Effector memory CD4-positive, alpha-beta T cell (primary cell): ENCODE data around the gene LRIT1.
A peak's percentile ranks its signal among the peaks of the same experiment; 100 is the strongest.

Source experiments
- DNase-seq, 3 donors: peaks; one replicate each; pipeline ENCODE4 v3.0.0-alpha.2; 2020
- H3K27ac ChIP-seq: 2 replicates; pipeline ENCODE4 v1.7.0; 2013; ENCODE audit warnings: mild to moderate bottlenecking, low read length, moderate library complexity; ENCODE audit not compliant: insufficient read depth, poor library complexity, severe bottlenecking
- H3K27me3 ChIP-seq: replicated peaks from 2 replicates; pipeline ENCODE4 v1.7.0; 2013; ENCODE audit warnings: mild to moderate bottlenecking, low read length; ENCODE audit not compliant: insufficient read depth, control insufficient read depth, poor library complexity, severe bottlenecking
- H3K36me3 ChIP-seq: 2 replicates; pipeline ENCODE4 v1.7.0; 2013; ENCODE audit warnings: mild to moderate bottlenecking, low read length, moderate library complexity; ENCODE audit not compliant: control insufficient read depth, insufficient read depth
- H3K4me1 ChIP-seq: 2 replicates; pipeline ENCODE4 v1.7.0; 2013; ENCODE audit warnings: low read length, mild to moderate bottlenecking; ENCODE audit not compliant: control insufficient read depth, insufficient read depth, poor library complexity, severe bottlenecking
- H3K4me3 ChIP-seq: 2 replicates; pipeline ENCODE4 v1.7.0; 2013; ENCODE audit warnings: low read length, low read depth, mild to moderate bottlenecking; ENCODE audit not compliant: insufficient read depth, poor library complexity, severe bottlenecking
- H3K9me3 ChIP-seq: 2 replicates; pipeline ENCODE4 v1.7.0; 2013; ENCODE audit warnings: mild to moderate bottlenecking, low read length, moderate library complexity; ENCODE audit not compliant: control insufficient read depth

The LRIT1 gene

GRCh38 chr10:84265418-84265817 lies 24.1 kb upstream of the LRIT1 start:
- Histone ChIP-seq H3K4me3 (no peak overlapping the region), H3K27ac (no peak overlapping the region), H3K27me3 (no peaks in the 10 kb centered on the region), H3K4me1 (no peaks in the 10 kb centered on the region), H3K9me3 (no peaks in the 10 kb centered on the region), H3K36me3 (no peaks in the 10 kb centered on the region)
- no peak for DNase-seq

GRCh38 chr10:84264611-84265141 lies 23.3 kb upstream of the LRIT1 start:
- Histone ChIP-seq H3K36me3 (no peaks in the 10 kb centered on the region), H3K27me3 (no peaks in the 10 kb centered on the region)
- peak; percentile 23 to 53 (median 38) for DNase-seq

GRCh38 chr10:84263716-84264115 lies 22.4 kb upstream of the LRIT1 start:
- Histone ChIP-seq H3K9me3 (no peaks in the 10 kb centered on the region), H3K4me1 (no peaks in the 10 kb centered on the region), H3K4me3 (no peak overlapping the region), H3K27ac (no peak overlapping the region), H3K27me3 (no peaks in the 10 kb centered on the region), H3K36me3 (no peaks in the 10 kb centered on the region)
- DNase-seq = no peak

More at GRCh38 chr10:84264611-84265141, 23.3 kb upstream of the LRIT1 start:
- Histone ChIP-seq H3K27ac (no peak overlapping the region), H3K9me3 (no peaks in the 10 kb centered on the region), H3K4me3 (no peak overlapping the region), H3K4me1 (no peaks in the 10 kb centered on the region)

- no peaks in the 10 kb centered on the region for H3K4me1 ChIP-seq
- no peaks in the 10 kb centered on the region for H3K36me3 ChIP-seq
- no peak overlapping the region for H3K4me3 ChIP-seq
- H3K9me3 ChIP-seq = no peaks in the 10 kb centered on the region
- no peak for DNase-seq
- H3K27ac ChIP-seq = no peak overlapping the region
- H3K27me3 ChIP-seq = no peaks in the 10 kb centered on the region
Observed at GRCh38 chr10:84262190-84262956, 21.0 kb upstream of the LRIT1 start.

- H3K4me1 ChIP-seq = no peaks in the 10 kb centered on the region
- no peaks in the 10 kb centered on the region for H3K9me3 ChIP-seq
- H3K27me3 ChIP-seq = no peaks in the 10 kb centered on the region
- DNase-seq = no peak
- no peaks in the 10 kb centered on the region for H3K36me3 ChIP-seq
- no peak overlapping the region for H3K4me3 ChIP-seq
- H3K27ac ChIP-seq = no peak overlapping the region
Observed at GRCh38 chr10:84261236-84261915, 20.0 kb upstream of the LRIT1 start.

- no peaks in the 10 kb centered on the region for H3K27me3 ChIP-seq
- H3K27ac ChIP-seq = no peak overlapping the region
- H3K4me3 ChIP-seq = no peak overlapping the region
- no peaks in the 10 kb centered on the region for H3K9me3 ChIP-seq
- H3K36me3 ChIP-seq = no peaks in the 10 kb centered on the region
- no peak for DNase-seq
- no peaks in the 10 kb centered on the region for H3K4me1 ChIP-seq
Observed at GRCh38 chr10:84258034-84258695, 16.8 kb upstream of the LRIT1 start.

- Histone ChIP-seq H3K27me3 (no peaks in the 10 kb centered on the region), H3K36me3 (no peaks in the 10 kb centered on the region), H3K27ac (no peak overlapping the region), H3K4me1 (no peaks in the 10 kb centered on the region), H3K4me3 (no peak overlapping the region), H3K9me3 (no peaks in the 10 kb centered on the region)
- DNase-seq = no peak
Observed at GRCh38 chr10:84257343-84258020, 16.1 kb upstream of the LRIT1 start.

GRCh38 chr10:84256510-84257342 lies 15.4 kb upstream of the LRIT1 start:
- Histone ChIP-seq H3K27ac (no peak overlapping the region), H3K4me1 (no peaks in the 10 kb centered on the region), H3K9me3 (no peaks in the 10 kb centered on the region), H3K27me3 (no peaks in the 10 kb centered on the region), H3K36me3 (no peaks in the 10 kb centered on the region), H3K4me3 (no peak overlapping the region)
- no peak for DNase-seq
